ENCODE results near the gene GPC6.

- TF ChIP-seq, protein P1, sequence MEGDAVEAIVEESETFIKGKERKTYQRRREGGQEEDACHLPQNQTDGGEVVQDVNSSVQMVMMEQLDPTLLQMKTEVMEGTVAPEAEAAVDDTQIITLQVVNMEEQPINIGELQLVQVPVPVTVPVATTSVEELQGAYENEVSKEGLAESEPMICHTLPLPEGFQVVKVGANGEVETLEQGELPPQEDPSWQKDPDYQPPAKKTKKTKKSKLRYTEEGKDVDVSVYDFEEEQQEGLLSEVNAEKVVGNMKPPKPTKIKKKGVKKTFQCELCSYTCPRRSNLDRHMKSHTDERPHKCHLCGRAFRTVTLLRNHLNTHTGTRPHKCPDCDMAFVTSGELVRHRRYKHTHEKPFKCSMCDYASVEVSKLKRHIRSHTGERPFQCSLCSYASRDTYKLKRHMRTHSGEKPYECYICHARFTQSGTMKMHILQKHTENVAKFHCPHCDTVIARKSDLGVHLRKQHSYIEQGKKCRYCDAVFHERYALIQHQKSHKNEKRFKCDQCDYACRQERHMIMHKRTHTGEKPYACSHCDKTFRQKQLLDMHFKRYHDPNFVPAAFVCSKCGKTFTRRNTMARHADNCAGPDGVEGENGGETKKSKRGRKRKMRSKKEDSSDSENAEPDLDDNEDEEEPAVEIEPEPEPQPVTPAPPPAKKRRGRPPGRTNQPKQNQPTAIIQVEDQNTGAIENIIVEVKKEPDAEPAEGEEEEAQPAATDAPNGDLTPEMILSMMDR (IDR thresholded peaks at IDR 0.05; ENCODE audit: poor library complexity), result no peak
- TF ChIP-seq EZH2 (IDR thresholded peaks at IDR 0.05; ENCODE audit: borderline replicate concordance) (no peak), EZH2phosphoT487 (IDR thresholded peaks at IDR 0.05; ENCODE audit: low read depth, severe bottlenecking, unreplicated experiment) (no peak)
Observed at GRCh38 chr13:94399812-94400211, 1173.2 kb downstream of the GPC6 start.
